DLD1 (cell line): Measurements from ENCODE around the gene BRI3.

ENCODE experiments used
- in situ Hi-C: cut with HindIII; loops from 2 replicates; pipeline ENCODE4 v1.10.0; 2017; ENCODE audit warnings: low sequenced_read_pairs

BRI3 gene

GRCh38 chr7:98251601-98252424 lies 29.7 kb upstream of the BRI3 start, which contains the start of gene TECPR1:
TECPR1 (minus strand) TSS chr7:98252232; CDS start chr7:98246146, 6,086 bp downstream.
- in situ Hi-C loops = no loop called here

GRCh38 chr7:98252425-98253054 lies 28.9 kb upstream of the BRI3 start:
- in situ Hi-C loops = no loop called here

GRCh38 chr7:98254516-98254915 lies 27.0 kb upstream of the BRI3 start:
- in situ Hi-C loops = no loop called here

- in situ Hi-C loops = no loop called here
Observed at GRCh38 chr7:98254951-98255610, 26.4 kb upstream of the BRI3 start.

GRCh38 chr7:98256431-98256830 lies 25.1 kb upstream of the BRI3 start:
- in situ Hi-C loops = no loop called here

GRCh38 chr7:98257701-98258100 lies 23.8 kb upstream of the BRI3 start:
- in situ Hi-C loops = no loop called here

GRCh38 chr7:98265841-98266271 lies 15.6 kb upstream of the BRI3 start:
- in situ Hi-C loops = no loop called here

GRCh38 chr7:98266840-98267239 lies 14.6 kb upstream of the BRI3 start:
- in situ Hi-C loops = no loop called here

- in situ Hi-C loops = no loop called here
Observed at GRCh38 chr7:98267303-98267702, 14.2 kb upstream of the BRI3 start.

- in situ Hi-C loops = no loop called here
Observed at GRCh38 chr7:98276241-98276761, 5.2 kb upstream of the BRI3 start.

GRCh38 chr7:98278408-98278807 lies 3.1 kb upstream of the BRI3 start:
- in situ Hi-C loops = no loop called here

- in situ Hi-C loops = no loop called here
Observed at GRCh38 chr7:98278936-98279335, 2.5 kb upstream of the BRI3 start.

- in situ Hi-C loops = no loop called here
Observed at GRCh38 chr7:98280296-98280695, 1.2 kb upstream of the BRI3 start.

GRCh38 chr7:98281757-98282606 lies 496 bp downstream of the BRI3 start:
- in situ Hi-C loops = no loop called here

GRCh38 chr7:98282703-98283102 lies 1.2 kb downstream of the BRI3 start:
- in situ Hi-C loops = no loop called here

GRCh38 chr7:98283127-98283886 lies 1.8 kb downstream of the BRI3 start:
- in situ Hi-C loops = no loop called here

GRCh38 chr7:98283887-98284222 lies 2.4 kb downstream of the BRI3 start:
- in situ Hi-C loops = no loop called here

- in situ Hi-C loops = no loop called here
Observed at GRCh38 chr7:98284335-98285036, 3.0 kb downstream of the BRI3 start.
